Measurements from ENCODE around the gene CLCF1. TPM values are rescaled to one million over a fixed set of nuclear protein-coding genes. Genes with fewer than 3 reads are reported as not detected.
A peak's percentile ranks its signal among the peaks of the same experiment; 100 is the strongest.

The CLCF1 gene
- polyA plus RNA-seq, 1 donor (not counting 4 experiments of a cell fraction or from before 2014, with no cell fraction given) = 2.7 TPM

DNA sequence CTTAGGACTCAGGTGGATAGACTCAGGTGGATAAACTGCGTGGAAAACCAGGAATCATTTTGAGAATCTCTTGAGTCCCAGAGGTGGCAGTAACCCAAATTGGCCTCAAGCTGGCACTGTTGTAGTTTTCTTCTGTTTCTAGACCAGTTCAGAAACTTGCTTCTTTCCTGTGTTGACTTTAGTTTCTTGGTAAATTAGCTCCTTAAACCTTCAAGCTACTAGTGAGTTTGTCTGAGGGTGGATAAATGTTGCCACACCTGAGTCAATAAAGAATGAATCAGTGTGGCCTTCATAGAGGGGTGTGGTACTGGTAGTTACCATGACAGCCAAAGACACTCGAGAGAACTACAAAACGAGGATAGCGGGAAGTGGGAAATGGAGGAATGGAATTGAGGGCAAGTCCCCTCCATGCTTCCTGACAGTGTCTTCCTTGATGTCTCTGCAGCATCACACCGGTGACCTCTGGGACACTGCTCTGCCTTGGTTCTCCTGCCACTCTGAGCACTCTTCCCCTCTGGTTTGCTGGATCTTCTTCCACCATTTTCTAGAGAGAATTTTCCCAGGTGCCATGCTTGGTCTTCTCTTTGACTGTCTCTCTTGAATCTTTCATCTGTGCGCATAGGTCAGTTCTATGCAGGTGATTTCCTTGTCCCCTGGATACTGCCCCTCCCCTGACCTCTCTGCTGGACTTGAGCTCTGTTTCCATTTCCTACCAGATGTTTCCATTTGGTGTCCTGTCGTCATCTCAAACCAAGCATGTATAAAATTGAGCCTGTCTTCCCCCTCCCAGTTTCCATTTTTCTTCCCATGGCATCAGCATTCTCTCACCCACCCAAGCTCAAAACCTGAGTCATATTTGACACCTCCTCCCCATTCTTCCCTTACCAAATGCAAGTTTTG lies 27.2 kb downstream of the CLCF1 start:
- Histone ChIP-seq H3K27ac (ENCODE audit: control insufficient read depth, insufficient read depth, low read length) (peak overlapping the region; percentile 71), H3K9me3 (ENCODE audit: control insufficient read depth, low read depth, low read length) (no peaks in the 10 kb centered on the region), H3K79me2 (ENCODE audit: control insufficient read depth, insufficient read depth, low read length) (no peaks in the 10 kb centered on the region), H3K9ac (ENCODE audit: control insufficient read depth, extremely low read depth, insufficient read depth, low read length) (peak overlapping the region; percentile 39), H3K4me1 (ENCODE audit: control insufficient read depth, extremely low read depth, insufficient read depth, low read length) (peaks cover 20% of the 10 kb centered on the region), H4K20me1 (ENCODE audit: control insufficient read depth, extremely low read depth, insufficient read depth, low read length) (no peaks in the 10 kb centered on the region), H3K27me3 (ENCODE audit: control insufficient read depth, extremely low read depth, insufficient read depth, low read length) (no peaks in the 10 kb centered on the region), H3K9me1 (ENCODE audit: control insufficient read depth, extremely low read depth, insufficient read depth, low read length) (peaks cover 3% of the 10 kb centered on the region), H3K4me3 (ENCODE audit: control insufficient read depth in 2 of 3, extremely low read depth in 1 of 3, insufficient read depth in 2 of 3, low read depth in 1 of 3, low read length in 3 of 3) (no peak overlapping the region), H3K36me3 (ENCODE audit: control insufficient read depth in 2 of 2, extremely low read depth in 1 of 2, insufficient read depth in 2 of 2, low read length in 2 of 2) (peaks cover 0 to under 1% of the 10 kb centered on the region in 2 experiments), H2AFZ (ENCODE audit: control insufficient read depth, low read length) (peak overlapping the region; percentile 41), H3K4me2 (ENCODE audit: control insufficient read depth, extremely low read depth, insufficient read depth, low read depth, low read length) (peak overlapping the region; percentile 56)
- TF ChIP-seq, protein P1, sequence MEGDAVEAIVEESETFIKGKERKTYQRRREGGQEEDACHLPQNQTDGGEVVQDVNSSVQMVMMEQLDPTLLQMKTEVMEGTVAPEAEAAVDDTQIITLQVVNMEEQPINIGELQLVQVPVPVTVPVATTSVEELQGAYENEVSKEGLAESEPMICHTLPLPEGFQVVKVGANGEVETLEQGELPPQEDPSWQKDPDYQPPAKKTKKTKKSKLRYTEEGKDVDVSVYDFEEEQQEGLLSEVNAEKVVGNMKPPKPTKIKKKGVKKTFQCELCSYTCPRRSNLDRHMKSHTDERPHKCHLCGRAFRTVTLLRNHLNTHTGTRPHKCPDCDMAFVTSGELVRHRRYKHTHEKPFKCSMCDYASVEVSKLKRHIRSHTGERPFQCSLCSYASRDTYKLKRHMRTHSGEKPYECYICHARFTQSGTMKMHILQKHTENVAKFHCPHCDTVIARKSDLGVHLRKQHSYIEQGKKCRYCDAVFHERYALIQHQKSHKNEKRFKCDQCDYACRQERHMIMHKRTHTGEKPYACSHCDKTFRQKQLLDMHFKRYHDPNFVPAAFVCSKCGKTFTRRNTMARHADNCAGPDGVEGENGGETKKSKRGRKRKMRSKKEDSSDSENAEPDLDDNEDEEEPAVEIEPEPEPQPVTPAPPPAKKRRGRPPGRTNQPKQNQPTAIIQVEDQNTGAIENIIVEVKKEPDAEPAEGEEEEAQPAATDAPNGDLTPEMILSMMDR (optimal IDR thresholded peaks at IDR 0.05 in 1 of 3, IDR thresholded peaks at IDR 0.05 in 1 of 3, conservative IDR thresholded peaks at IDR 0.05 in 1 of 3; ENCODE audit: extremely low read depth in 1 of 3, insufficient read depth in 2 of 3, low read length in 3 of 3) = peak; percentile 45 to 87 (median 67)
- no peak for TF ChIP-seq EZH2 (IDR thresholded peaks at IDR 0.05; ENCODE audit: low read length)
- FAIRE-seq = peak; percentile 60
- DNase-seq (ENCODE audit: low read depth, low spot score) = no peak
- dilution Hi-C loops (cut with MboI; ENCODE audit: extremely low pct_ligation_motif_present, low sequenced_read_pairs) = no loop called here

GRCh38 chr11:67345247-67345919 lies 28.0 kb downstream of the CLCF1 start:
- DNase-seq (ENCODE audit: low read depth, low spot score) (no peak), FAIRE-seq (no peak)
- Histone ChIP-seq H3K36me3 (ENCODE audit: control insufficient read depth in 2 of 2, extremely low read depth in 1 of 2, insufficient read depth in 2 of 2, low read length in 2 of 2) (no peaks in the 10 kb centered on the region), H3K27me3 (ENCODE audit: control insufficient read depth, extremely low read depth, insufficient read depth, low read length) (no peaks in the 10 kb centered on the region), H3K79me2 (ENCODE audit: control insufficient read depth, insufficient read depth, low read length) (no peaks in the 10 kb centered on the region), H3K9ac (ENCODE audit: control insufficient read depth, extremely low read depth, insufficient read depth, low read length) (peak overlapping the region; percentile 39), H3K4me1 (ENCODE audit: control insufficient read depth, extremely low read depth, insufficient read depth, low read length) (peaks cover 20% of the 10 kb centered on the region), H3K4me3 (ENCODE audit: control insufficient read depth in 2 of 3, extremely low read depth in 1 of 3, insufficient read depth in 2 of 3, low read depth in 1 of 3, low read length in 3 of 3) (no peak overlapping the region), H4K20me1 (ENCODE audit: control insufficient read depth, extremely low read depth, insufficient read depth, low read length) (no peaks in the 10 kb centered on the region), H3K4me2 (ENCODE audit: control insufficient read depth, extremely low read depth, insufficient read depth, low read depth, low read length) (peak overlapping the region; percentile 56), H2AFZ (ENCODE audit: control insufficient read depth, low read length) (no peak overlapping the region), H3K27ac (ENCODE audit: control insufficient read depth, insufficient read depth, low read length) (peak overlapping the region; percentile 71), H3K9me1 (ENCODE audit: control insufficient read depth, extremely low read depth, insufficient read depth, low read length) (peaks cover 3% of the 10 kb centered on the region), H3K9me3 (ENCODE audit: control insufficient read depth, low read depth, low read length) (no peaks in the 10 kb centered on the region)
- dilution Hi-C loops (cut with MboI; ENCODE audit: extremely low pct_ligation_motif_present, low sequenced_read_pairs) = no loop called here
- TF ChIP-seq, protein P1 (optimal IDR thresholded peaks at IDR 0.05 in 1 of 3, IDR thresholded peaks at IDR 0.05 in 1 of 3, conservative IDR thresholded peaks at IDR 0.05 in 1 of 3; ENCODE audit: extremely low read depth in 1 of 3, insufficient read depth in 2 of 3, low read length in 3 of 3) = no peak
- TF ChIP-seq EZH2 (IDR thresholded peaks at IDR 0.05; ENCODE audit: low read length) = no peak

Data from keratinocyte (primary cell).